ENCODE data around the gene EGLN3. TPM values are rescaled to one million over a fixed set of nuclear protein-coding genes. Genes with fewer than 3 reads are reported as not detected.

Gene EGLN3
- total and polyA plus RNA-seq, 3 donors from 2014 or later, result 2.9 to 3.4 (median 3.0) TPM

DNA sequence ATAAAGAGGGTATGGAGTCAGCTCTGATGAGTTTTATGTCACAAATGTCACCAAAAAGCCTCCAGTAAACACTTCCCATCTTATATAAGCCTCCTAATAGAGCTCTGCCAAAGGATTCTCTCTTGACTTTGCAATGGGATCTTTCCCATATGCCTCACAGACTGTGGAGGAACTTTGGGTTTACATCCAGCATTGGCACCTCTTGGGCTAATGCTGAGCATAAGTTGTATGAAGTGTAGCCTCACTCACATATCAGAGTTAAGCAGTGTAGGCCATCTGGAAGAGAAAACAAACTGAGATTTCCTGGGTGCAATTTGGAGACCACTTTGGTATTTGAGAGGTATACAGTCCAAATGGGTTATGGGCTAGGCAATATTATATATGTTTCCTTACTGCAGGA, 24.9 kb downstream of the EGLN3 start:
- H3K4me3 ChIP-seq, result no peak overlapping the region
- H3K27me3 ChIP-seq, result no peaks in the 10 kb centered on the region
- intact Hi-C loops (cut with DNase I; ENCODE audit: low total_unique reads), result no loop called here
- no peaks in the 10 kb centered on the region for H3K36me3 ChIP-seq (ENCODE audit: low read depth, missing control alignments)
- no peak overlapping the region for H3K27ac ChIP-seq
- no peaks in the 10 kb centered on the region for H3K4me1 ChIP-seq
- DNase-seq, result no peak
- TF ChIP-seq, protein P1, sequence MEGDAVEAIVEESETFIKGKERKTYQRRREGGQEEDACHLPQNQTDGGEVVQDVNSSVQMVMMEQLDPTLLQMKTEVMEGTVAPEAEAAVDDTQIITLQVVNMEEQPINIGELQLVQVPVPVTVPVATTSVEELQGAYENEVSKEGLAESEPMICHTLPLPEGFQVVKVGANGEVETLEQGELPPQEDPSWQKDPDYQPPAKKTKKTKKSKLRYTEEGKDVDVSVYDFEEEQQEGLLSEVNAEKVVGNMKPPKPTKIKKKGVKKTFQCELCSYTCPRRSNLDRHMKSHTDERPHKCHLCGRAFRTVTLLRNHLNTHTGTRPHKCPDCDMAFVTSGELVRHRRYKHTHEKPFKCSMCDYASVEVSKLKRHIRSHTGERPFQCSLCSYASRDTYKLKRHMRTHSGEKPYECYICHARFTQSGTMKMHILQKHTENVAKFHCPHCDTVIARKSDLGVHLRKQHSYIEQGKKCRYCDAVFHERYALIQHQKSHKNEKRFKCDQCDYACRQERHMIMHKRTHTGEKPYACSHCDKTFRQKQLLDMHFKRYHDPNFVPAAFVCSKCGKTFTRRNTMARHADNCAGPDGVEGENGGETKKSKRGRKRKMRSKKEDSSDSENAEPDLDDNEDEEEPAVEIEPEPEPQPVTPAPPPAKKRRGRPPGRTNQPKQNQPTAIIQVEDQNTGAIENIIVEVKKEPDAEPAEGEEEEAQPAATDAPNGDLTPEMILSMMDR (IDR thresholded peaks at IDR 0.05), result no peak
- TF ChIP-seq POLR2A (IDR thresholded peaks at IDR 0.05), result no peak
- no peaks in the 10 kb centered on the region for H3K9me3 ChIP-seq

DNA sequence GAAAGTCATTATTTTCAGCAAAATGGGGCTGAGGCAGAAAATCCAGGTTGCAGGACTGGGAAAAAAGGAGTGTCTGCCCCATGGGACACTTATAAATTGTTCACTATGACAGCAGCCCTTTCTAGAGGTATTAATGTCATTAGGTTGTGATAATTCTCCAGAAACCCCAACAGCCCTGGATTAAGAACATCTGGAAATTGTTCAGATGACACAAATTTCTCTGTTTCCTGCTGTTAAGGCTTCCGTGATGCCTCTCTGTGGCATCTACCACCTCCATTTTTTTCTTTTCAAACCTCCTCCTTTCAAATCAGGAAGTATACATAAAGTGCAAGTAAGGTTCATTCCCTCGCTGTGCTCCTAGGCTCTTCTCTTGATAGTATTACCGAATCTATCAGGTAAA, 25.6 kb downstream of the EGLN3 start:
- no peaks in the 10 kb centered on the region for H3K27me3 ChIP-seq
- intact Hi-C loops (cut with DNase I; ENCODE audit: low total_unique reads), result no loop called here
- H3K27ac ChIP-seq, result no peak overlapping the region
- no peaks in the 10 kb centered on the region for H3K4me1 ChIP-seq
- H3K4me3 ChIP-seq, result no peak overlapping the region
- TF ChIP-seq, protein P1 (IDR thresholded peaks at IDR 0.05), result no peak
- no peak for TF ChIP-seq POLR2A (IDR thresholded peaks at IDR 0.05)
- H3K36me3 ChIP-seq (ENCODE audit: low read depth, missing control alignments), result no peaks in the 10 kb centered on the region
- no peaks in the 10 kb centered on the region for H3K9me3 ChIP-seq
- 85 to 92% methylated on average over 3 of the region's 3 CpGs for whole genome bisulfite sequencing, 2 donors
- no peak for DNase-seq

DNA sequence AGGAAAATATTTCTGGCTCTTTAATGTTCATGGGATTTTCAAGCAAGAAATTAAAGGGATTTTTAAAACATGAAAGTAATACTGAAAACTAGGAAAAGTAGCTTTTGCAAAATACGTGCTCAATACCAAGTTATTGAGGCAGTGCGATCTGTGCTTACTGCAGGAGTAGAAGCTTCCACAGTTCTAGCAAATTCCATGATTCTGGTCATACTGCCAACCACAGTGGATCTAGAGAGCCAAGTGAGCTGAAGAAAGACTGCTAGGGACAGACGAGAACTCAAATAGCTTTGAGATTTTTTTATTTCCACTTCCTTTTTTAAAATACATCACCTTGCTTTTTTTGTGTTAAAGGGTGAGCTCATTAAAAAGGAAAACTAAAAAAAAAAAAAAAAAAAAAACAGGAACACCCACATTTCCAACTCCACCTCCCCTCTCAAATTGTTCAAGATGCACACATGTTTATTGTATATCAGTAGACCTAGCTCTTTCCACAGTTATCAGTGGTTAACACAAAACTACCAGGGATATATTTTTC, 26.2 kb downstream of the EGLN3 start:
- H3K9me3 ChIP-seq, result no peaks in the 10 kb centered on the region
- TF ChIP-seq, protein P1 (IDR thresholded peaks at IDR 0.05), result no peak
- no peak for TF ChIP-seq POLR2A (IDR thresholded peaks at IDR 0.05)
- DNase-seq, result no peak
- no peak overlapping the region for H3K4me3 ChIP-seq
- intact Hi-C loops (cut with DNase I; ENCODE audit: low total_unique reads), result no loop called here
- WGBS, 2 donors, result 79 to 84% methylated on average over 3 of the region's 3 CpGs
- no peaks in the 10 kb centered on the region for H3K36me3 ChIP-seq (ENCODE audit: low read depth, missing control alignments)
- H3K27me3 ChIP-seq, result no peaks in the 10 kb centered on the region
- H3K4me1 ChIP-seq, result no peaks in the 10 kb centered on the region
- no peak overlapping the region for H3K27ac ChIP-seq

DNA sequence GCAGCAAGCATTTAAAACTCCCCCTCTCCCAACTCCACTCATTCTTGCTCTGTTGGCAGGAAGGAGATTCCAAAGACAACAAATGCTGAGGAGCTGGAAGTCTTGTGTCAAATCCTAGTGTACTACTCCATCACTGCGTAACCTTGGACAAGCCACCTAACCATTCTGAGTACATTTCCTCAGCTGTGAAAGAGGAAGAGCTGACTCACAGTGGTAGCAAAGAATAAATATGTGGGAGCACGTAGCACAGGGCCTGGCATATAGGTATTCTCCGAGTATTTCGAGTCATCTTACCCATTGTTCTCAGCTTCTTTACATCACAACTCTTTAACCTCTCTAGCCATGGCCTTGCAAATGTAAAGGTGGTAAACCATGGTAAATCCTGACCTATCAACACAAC, 28.7 kb downstream of the EGLN3 start:
- 85 to 93% methylated on average over 4 of the region's 4 CpGs for WGBS, 2 donors
- H3K27ac ChIP-seq, result no peak overlapping the region
- TF ChIP-seq, protein P1 (IDR thresholded peaks at IDR 0.05), result no peak
- TF ChIP-seq POLR2A (IDR thresholded peaks at IDR 0.05), result no peak
- peaks cover 2% of the 10 kb centered on the region for H3K4me1 ChIP-seq
- no peak overlapping the region for H3K4me3 ChIP-seq
- no peaks in the 10 kb centered on the region for H3K36me3 ChIP-seq (ENCODE audit: low read depth, missing control alignments)
- intact Hi-C loops (cut with DNase I; ENCODE audit: low total_unique reads), result no loop called here
- no peaks in the 10 kb centered on the region for H3K9me3 ChIP-seq
- H3K27me3 ChIP-seq, result no peaks in the 10 kb centered on the region
- no peak for DNase-seq

DNA sequence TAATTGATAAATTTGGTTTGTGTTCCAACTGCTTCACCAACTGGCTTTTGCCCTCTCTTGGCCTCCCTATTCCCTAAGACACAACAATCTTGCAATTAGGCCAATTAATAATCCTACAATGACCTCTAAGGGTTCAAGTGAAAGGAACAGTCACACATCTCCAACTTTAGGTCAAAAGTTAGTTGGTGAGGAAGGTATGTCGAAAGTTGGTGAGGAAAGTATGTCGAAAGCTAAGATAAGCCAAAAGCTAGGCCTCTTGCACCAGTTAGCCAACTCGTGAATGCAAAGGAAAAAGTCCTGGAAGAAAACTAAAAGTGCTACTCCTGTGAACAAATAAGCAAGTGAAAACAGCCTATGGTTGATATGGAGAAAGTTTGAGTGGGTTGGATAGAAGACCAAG, 32.6 kb downstream of the EGLN3 start:
- TF ChIP-seq, protein P1 (IDR thresholded peaks at IDR 0.05), result no peak
- no peak for TF ChIP-seq POLR2A (IDR thresholded peaks at IDR 0.05)
- peaks cover 3% of the 10 kb centered on the region for H3K4me1 ChIP-seq
- intact Hi-C loops (cut with DNase I; ENCODE audit: low total_unique reads), result no loop called here
- H3K27ac ChIP-seq, result no peak overlapping the region
- no peak for DNase-seq
- WGBS, 2 donors, result 89 to 91% methylated on average over 3 of the region's 3 CpGs
- no peak overlapping the region for H3K4me3 ChIP-seq
- H3K27me3 ChIP-seq, result no peaks in the 10 kb centered on the region
- H3K36me3 ChIP-seq (ENCODE audit: low read depth, missing control alignments), result no peaks in the 10 kb centered on the region
- no peaks in the 10 kb centered on the region for H3K9me3 ChIP-seq
